ENCODE results near the gene UACA.

- no peak for TF ChIP-seq POLR2A (IDR thresholded peaks at IDR 0.05; ENCODE audit: low read depth, low read length)
- no peak for TF ChIP-seq POLR2AphosphoS5 (IDR thresholded peaks at IDR 0.05; ENCODE audit: low read depth, low read length)
These were observed 36.5 kb upstream of the UACA start for GRCh38 chr15:70799667-70800450.

Measured in GM12891 (cell line).